Subcutaneous abdominal adipose tissue (tissue), 5 donors: ENCODE measurements around the gene ENOX2.

ENCODE experiments used
- H3K27ac ChIP-seq: one replicate; pipeline ENCODE4 v1.7.0; 2013; ENCODE audit warnings: low read depth, mild to moderate bottlenecking, inconsistent platforms, low read length, moderate library complexity
- H3K27me3 ChIP-seq, 5 donors: one replicate each; pipeline ENCODE4 v1.7.0; 2013; ENCODE audit warnings: low read length in 5 of 5, inconsistent platforms in 1 of 5; ENCODE audit not compliant: control insufficient read depth in 5 of 5, insufficient read depth in 4 of 5
- H3K36me3 ChIP-seq, 5 donors: one replicate each; pipeline ENCODE4 v1.7.0; 2013; ENCODE audit warnings: low read length in 5 of 5; ENCODE audit not compliant: control insufficient read depth in 5 of 5, insufficient read depth in 5 of 5
- H3K4me1 ChIP-seq, 5 donors: one replicate each; pipeline ENCODE4 v1.7.0; 2013; ENCODE audit warnings: low read length in 5 of 5, mild to moderate bottlenecking in 3 of 5, moderate library complexity in 1 of 5; ENCODE audit not compliant: control insufficient read depth in 5 of 5, insufficient read depth in 5 of 5
- H3K4me3 ChIP-seq, 5 donors: one replicate each; pipeline ENCODE4 v1.7.0; 2013; ENCODE audit warnings: low read length in 5 of 5, low read depth in 1 of 5
- H3K9ac ChIP-seq, 5 donors: one replicate each; pipeline ENCODE4 v1.7.0; 2013; ENCODE audit warnings: low read length in 5 of 5, mild to moderate bottlenecking in 4 of 5, moderate library complexity in 3 of 5
- H3K9me3 ChIP-seq, 5 donors: one replicate each; pipeline ENCODE4 v1.7.0; 2013; ENCODE audit warnings: low read length in 5 of 5; ENCODE audit not compliant: control insufficient read depth in 5 of 5
- donor health status: healthy.
- donor health status: healthy.
- donor health status: healthy.
- donor health status: healthy.
- donor health status: healthy.

Gene ENOX2

DNA sequence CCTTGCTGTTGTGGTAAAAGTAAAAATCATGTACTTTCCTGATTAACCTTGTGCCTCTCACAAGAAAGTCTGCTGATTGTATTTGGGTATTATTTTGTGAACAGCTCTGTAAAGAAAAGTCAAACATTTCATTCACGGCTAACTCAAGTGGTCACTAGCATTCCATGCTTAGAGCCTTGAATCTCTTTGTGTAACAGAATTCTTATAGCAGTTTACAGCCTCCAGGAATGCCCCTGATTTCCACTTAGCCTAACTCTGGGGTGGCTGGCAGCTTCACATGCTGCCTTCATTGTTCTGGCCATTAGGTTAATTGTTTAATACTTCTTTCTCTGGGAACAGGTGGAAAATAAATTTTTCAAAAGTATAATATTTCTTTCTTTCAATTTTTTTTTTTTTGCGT lies 274.5 kb downstream of the ENOX2 start:
- H3K27ac ChIP-seq = no peak overlapping the region
- H3K36me3 ChIP-seq = peaks cover 3 to 20% (median 5%) of the 10 kb centered on the region in 5 donors
- no peak overlapping the region for H3K9ac ChIP-seq
- peaks cover 0 to 3% (median 0%) of the 10 kb centered on the region in 5 donors for H3K27me3 ChIP-seq
- H3K9me3 ChIP-seq = no peaks in the 10 kb centered on the region
- H3K4me1 ChIP-seq = peaks cover 0 to 4% (median 0%) of the 10 kb centered on the region in 5 donors
- H3K4me3 ChIP-seq = no peak overlapping the region

DNA sequence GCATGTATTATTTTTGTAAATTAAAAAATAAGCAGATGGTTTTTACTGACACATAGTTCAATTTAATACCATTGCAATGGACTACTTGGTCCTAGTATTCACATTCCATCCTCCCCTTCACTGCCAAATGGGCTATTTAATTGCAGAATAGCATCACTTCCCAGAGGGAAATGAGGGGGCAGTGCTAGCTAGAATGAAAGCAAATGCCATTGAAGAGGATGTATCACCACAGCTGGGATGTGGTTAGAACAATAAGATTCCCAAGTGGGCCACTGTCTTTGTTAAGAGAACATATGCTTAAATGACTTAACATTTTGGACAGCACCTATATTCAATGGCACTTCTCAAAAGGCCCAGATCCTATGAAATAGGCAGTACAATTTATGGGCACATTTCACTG lies 276.5 kb downstream of the ENOX2 start:
- Histone ChIP-seq H3K36me3 (peaks cover 3 to 20% (median 5%) of the 10 kb centered on the region in 5 donors), H3K9me3 (no peaks in the 10 kb centered on the region), H3K27me3 (peaks cover 0 to 3% (median 0%) of the 10 kb centered on the region in 5 donors), H3K4me3 (no peak overlapping the region), H3K9ac (no peak overlapping the region), H3K27ac (no peak overlapping the region), H3K4me1 (peaks cover 0 to 4% (median 0%) of the 10 kb centered on the region in 5 donors)

DNA sequence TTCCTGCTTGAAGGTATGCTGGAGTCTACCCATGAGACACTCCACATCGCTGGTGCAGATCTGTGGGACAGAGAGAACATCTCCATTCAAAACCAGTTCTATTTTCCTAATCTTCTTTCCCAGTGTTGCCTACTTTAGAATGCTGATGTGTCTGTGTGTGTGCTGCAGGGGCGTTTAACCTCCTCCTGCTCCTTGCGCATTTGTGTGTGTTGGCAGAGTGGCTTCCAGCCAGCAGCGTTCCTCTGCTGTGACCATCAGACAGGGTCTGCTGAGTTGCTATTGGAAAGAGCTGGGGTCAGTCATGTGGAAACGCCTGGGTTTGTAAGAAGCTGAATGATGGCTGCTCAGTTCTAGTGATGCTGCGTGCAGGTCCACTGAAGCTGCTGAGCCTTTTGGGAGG lies 277.6 kb downstream of the ENOX2 start:
- Histone ChIP-seq H3K27me3 (peaks cover 0 to 3% (median 0%) of the 10 kb centered on the region in 5 donors), H3K9me3 (no peaks in the 10 kb centered on the region), H3K36me3 (peaks cover 0 to 12% (median 5%) of the 10 kb centered on the region in 5 donors), H3K4me3 (no peak overlapping the region), H3K9ac (no peak overlapping the region), H3K27ac (no peak overlapping the region), H3K4me1 (peaks cover 0 to 4% (median 0%) of the 10 kb centered on the region in 5 donors)

DNA sequence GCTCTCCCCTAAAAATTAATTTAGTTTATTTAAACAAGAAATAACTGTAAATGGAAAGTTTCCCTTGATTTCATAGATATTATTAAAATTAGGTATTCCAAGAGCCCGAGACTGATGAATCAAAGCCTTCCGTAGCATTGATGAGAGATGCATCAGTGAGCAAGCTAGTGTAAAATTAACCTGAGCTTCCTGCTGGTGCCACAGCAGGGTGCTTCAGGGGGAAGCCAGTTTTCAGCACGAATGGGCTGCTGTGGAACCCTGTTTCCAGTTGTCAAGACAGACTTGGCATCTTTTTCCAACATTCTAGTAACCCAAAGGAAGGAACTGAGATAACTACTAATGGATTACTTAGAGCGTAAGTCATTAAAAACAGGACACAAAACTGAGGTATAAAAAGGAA lies 279.5 kb downstream of the ENOX2 start:
- Histone ChIP-seq H3K4me3 (no peak overlapping the region), H3K9me3 (no peaks in the 10 kb centered on the region), H3K4me1 (no peaks in the 10 kb centered on the region), H3K9ac (no peak overlapping the region), H3K27ac (no peak overlapping the region), H3K36me3 (peaks cover 0 to 12% (median 5%) of the 10 kb centered on the region in 5 donors), H3K27me3 (peaks cover 0 to 3% (median 0%) of the 10 kb centered on the region in 5 donors)

DNA sequence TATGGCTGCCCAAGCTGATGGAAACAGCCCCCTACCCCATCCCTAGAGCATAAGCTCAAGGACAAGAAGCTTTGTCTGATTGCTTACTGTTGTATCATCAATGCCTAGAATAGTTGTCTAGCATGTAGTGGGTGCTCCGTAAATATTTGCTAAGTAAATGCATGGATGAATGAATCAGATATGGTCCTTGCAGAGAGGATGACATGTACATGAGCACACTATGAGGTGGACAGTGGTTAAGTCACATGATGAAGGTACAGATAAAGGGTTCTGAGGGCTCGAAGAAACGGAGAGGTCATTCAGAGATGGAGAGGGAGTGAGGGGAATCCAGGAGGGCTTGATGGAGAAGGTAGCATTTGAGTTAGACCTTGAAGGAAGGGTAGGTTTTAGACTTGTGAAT lies 287.1 kb downstream of the ENOX2 start:
- Histone ChIP-seq H3K9ac (no peak overlapping the region), H3K27me3 (peaks cover 0 to 3% (median 0%) of the 10 kb centered on the region in 5 donors), H3K27ac (no peak overlapping the region), H3K4me3 (no peak overlapping the region), H3K36me3 (no peaks in the 10 kb centered on the region), H3K9me3 (no peaks in the 10 kb centered on the region), H3K4me1 (no peaks in the 10 kb centered on the region)

DNA sequence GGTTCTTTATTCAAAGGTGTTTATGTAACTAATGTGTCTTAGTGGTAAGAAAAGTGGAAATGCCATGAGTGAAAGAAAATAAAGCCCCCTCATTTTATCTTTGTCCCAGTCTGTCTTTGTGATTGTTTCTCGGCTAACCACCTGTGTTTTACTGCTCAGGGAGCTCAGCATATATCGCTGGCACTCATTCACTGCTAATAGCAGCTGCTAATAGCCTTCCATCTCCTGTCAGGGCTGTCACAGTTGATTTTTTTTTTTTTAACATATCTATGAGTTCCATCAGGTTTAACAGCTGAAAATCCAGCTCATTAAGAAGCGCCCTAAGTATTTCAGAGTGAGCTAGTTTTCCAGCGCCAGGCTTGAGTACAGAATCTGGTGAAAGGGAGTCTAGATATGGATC lies 295.6 kb downstream of the ENOX2 start:
- H3K36me3 ChIP-seq = no peaks in the 10 kb centered on the region
- no peaks in the 10 kb centered on the region for H3K9me3 ChIP-seq
- no peak overlapping the region for H3K9ac ChIP-seq
- H3K4me1 ChIP-seq = no peaks in the 10 kb centered on the region
- H3K4me3 ChIP-seq = no peak overlapping the region
- H3K27ac ChIP-seq = no peak overlapping the region
- peaks cover 0 to 1% (median 0%) of the 10 kb centered on the region in 5 donors for H3K27me3 ChIP-seq

DNA sequence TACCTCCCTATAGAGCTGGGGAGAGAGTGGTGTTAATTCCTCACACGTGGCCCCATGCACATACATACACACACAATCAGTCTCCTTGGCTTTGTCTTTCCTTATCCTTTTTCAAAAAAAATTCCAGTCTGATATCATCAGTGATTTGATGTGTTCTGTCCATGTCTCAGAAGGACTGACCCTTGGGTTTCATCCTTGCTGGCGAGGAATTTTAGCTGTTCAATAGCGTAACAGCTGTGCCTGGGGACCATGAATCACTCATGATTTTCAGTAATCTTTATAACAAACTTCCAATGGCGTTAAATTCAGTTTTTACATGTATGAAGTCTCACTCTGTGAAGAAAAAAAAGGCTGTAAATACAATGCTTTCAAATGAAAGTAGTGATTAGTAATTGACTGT lies 296.6 kb downstream of the ENOX2 start:
- Histone ChIP-seq H3K4me1 (no peaks in the 10 kb centered on the region), H3K27ac (no peak overlapping the region), H3K9me3 (no peaks in the 10 kb centered on the region), H3K36me3 (no peaks in the 10 kb centered on the region), H3K27me3 (no peaks in the 10 kb centered on the region), H3K9ac (no peak overlapping the region), H3K4me3 (no peak overlapping the region)

DNA sequence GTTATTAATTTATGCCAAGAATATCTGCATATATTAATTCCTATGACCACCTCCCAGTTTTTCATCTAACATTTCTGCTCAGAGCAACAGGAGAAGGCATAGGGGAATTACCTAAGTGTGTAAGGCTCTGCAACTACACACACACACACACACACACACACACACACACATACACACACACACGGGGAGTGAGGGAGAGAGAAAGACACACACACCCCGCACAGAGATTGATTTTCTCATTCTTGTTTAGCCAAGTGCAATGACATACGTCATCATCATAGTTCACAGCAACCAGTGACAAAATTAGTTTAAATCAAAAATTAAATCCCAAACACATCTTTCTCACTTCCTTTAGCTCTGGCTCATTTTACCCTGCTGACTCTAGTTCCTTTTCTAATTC lies 298.1 kb downstream of the ENOX2 start:
- H3K36me3 ChIP-seq = no peaks in the 10 kb centered on the region
- H3K4me3 ChIP-seq = no peak overlapping the region
- no peaks in the 10 kb centered on the region for H3K4me1 ChIP-seq
- no peak overlapping the region for H3K9ac ChIP-seq
- H3K27ac ChIP-seq = no peak overlapping the region
- peaks cover 0 to 2% (median 0%) of the 10 kb centered on the region in 5 donors for H3K27me3 ChIP-seq
- H3K9me3 ChIP-seq = no peaks in the 10 kb centered on the region

DNA sequence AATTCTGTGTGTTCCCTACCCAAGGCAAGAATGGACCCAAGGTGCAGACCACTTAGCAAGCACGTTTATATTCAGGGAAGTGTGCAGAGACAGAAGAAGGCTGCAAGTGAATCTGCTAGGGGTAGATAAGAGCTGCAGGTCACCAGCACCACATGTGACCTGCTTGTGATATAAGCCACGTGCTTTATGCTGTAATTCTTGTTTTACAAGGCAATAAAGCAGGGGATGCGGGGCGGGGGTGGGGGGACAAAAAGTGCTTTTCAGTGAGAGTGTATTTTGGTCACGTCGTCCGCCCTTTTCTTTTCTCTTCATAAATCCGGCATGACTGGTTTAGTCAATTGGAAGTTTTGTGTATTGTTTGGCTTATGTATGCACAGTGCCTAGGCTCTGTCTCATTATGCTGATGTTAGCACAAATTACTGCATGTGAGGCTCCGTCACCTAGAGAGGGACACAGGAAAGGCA lies 308.5 kb downstream of the ENOX2 start:
- H3K9me3 ChIP-seq = no peaks in the 10 kb centered on the region
- H3K27me3 ChIP-seq = peaks cover 0 to 4% (median 2%) of the 10 kb centered on the region in 5 donors
- no peaks in the 10 kb centered on the region for H3K36me3 ChIP-seq
- H3K4me1 ChIP-seq = no peaks in the 10 kb centered on the region
- no peak overlapping the region for H3K9ac ChIP-seq
- H3K4me3 ChIP-seq = no peak overlapping the region
- H3K27ac ChIP-seq = no peak overlapping the region

DNA sequence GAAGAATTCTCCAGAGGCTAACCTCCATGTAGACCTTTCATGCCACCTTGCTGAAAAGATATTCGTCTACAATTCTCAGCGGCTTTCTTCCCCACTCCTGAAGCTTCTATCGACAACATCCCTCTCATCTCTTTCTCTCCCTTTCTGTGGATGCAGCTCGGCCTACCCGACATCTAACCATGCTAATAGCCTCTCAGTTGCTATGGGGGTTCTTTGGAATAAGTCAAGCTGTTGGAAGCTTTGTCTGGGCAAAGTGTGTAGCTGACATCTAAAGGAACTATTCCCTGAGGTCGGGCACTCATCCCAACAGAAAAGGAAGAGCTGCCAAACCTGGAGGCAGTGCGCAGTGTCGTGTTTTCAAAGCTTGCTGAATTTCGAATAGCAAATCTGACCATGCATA lies 309.1 kb downstream of the ENOX2 start:
- no peaks in the 10 kb centered on the region for H3K4me1 ChIP-seq
- no peaks in the 10 kb centered on the region for H3K9me3 ChIP-seq
- H3K36me3 ChIP-seq = no peaks in the 10 kb centered on the region
- no peak overlapping the region for H3K27ac ChIP-seq
- no peak overlapping the region for H3K9ac ChIP-seq
- peaks cover 0 to 4% (median 2%) of the 10 kb centered on the region in 5 donors for H3K27me3 ChIP-seq
- H3K4me3 ChIP-seq = no peak overlapping the region

DNA sequence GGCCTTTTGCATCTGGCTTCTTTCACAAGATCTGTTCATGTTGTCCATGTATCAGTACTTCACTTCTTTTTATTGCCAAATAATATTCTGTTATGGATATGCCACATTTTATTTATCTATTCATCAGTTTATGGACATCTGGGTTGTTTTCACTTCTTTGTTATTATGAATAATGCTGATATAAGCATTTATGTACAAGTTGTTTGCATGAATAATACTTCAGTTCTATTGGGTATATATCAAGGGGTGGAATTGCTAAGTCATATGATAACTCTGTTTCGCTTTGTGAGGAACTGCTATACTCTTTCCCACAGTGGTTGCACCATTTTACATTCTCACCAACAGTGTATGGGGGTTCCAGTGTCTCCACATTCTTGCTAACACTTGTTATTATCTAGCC lies 310.8 kb downstream of the ENOX2 start:
- Histone ChIP-seq H3K4me1 (no peaks in the 10 kb centered on the region), H3K27ac (no peak overlapping the region), H3K9me3 (no peaks in the 10 kb centered on the region), H3K9ac (no peak overlapping the region), H3K27me3 (peaks cover 0 to 7% (median 2%) of the 10 kb centered on the region in 5 donors), H3K4me3 (no peak overlapping the region), H3K36me3 (no peaks in the 10 kb centered on the region)
